T47D (cell line): Measurements from ENCODE around the gene TAF8.

Experiments used
- DNase-seq, 2 experiments: peaks; one replicate each; pipeline versions ENCODE4 v3.0.0 to v3.0.0-alpha.2; 2011 to 2012; ENCODE audit warnings: low read depth in 1 of 2, low spot score in 1 of 2
- JUND ChIP-seq: IDR thresholded peaks from 2 replicates; pipeline ENCODE4 v1.6.1; 2012; ENCODE audit warnings: low read depth
- in situ Hi-C: cut with HindIII; loops from 2 replicates; pipeline ENCODE4 v1.10.0; 2016; ENCODE audit warnings: low sequenced_read_pairs, low pct_unique_long_range_greater_than_20kb

Gene TAF8

GRCh38 chr6:42020967-42021366, 29.4 kb upstream of the TAF8 start:
- no peak for TF ChIP-seq JUND
- no peak for DNase-seq
- in situ Hi-C loops: no loop called here

- DNase-seq: no peak
- in situ Hi-C loops: no loop called here
- TF ChIP-seq JUND: no peak
These were observed 28.2 kb upstream of the TAF8 start for GRCh38 chr6:42021847-42022754.

- no peak for TF ChIP-seq JUND
- in situ Hi-C loops: no loop called here
- no peak for DNase-seq
These were observed 27.5 kb upstream of the TAF8 start for GRCh38 chr6:42022755-42023384.

DNA sequence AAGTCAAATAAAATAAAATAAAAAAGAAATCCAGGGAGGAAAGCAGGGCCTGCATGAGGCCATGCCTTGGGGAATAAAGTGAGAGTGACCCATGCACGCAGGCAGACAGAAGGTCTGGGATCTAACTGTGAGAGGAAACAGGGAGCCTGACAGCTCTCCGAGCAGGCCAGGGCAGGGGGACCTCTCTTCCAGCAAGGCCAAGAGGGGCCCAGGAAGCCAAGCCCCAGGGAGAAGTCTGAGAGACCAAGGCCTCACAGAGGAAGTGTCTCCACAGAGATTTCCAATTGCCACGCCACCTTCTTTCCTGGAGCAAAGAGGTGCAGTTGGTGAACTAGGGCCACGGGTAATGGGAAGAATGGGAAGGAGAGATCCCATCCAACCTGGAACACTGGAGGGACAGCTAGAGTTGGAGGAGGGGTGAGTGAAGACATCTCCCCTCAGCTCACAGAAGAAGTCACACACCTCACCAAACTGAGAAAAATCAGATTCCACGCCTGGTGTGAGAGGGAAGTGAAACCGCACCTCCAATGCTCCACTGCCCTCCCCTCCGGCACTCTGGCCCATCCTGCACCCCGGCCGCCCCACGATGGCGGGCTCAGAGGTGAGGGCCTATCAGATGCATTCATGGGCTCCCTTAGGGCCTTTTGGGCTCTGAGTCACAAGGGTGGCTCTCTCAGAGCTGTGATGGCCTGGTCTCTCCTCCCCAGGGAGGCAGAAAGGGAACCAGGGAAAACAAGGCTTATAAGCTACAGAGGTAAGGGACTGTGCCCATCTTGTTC, 25.1 kb upstream of the TAF8 start:
- in situ Hi-C loops: loop anchor here (25.0 kb wide), 1 partner anchor 238 kb away; the partner anchor contains the start of genes FRS3, PRICKLE4 and TOMM6
- TF ChIP-seq JUND: no peak

DNA sequence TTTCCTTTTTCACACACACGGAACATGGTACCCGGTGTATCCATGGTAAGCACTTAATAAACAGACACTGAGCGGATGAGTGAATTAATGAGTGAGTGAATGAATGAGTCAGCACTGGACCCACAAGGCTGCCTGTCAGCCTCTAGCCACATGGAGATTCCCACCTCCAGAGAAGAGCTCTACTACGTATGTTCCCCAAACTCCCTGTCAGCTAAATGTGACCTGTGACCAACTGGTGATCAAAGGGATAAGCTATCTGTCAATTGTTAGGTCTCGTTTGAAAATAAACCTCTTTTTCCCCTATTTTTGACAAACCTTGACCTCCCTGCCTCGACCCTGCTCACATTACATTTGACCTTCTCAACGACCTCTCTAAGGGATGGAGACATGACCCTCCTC, 24.5 kb upstream of the TAF8 start:
- TF ChIP-seq JUND: no peak
- no peak for DNase-seq
- in situ Hi-C loops: loop anchor here (25.0 kb wide), 1 partner anchor 239 kb away; the partner anchor contains the start of genes FRS3, PRICKLE4 and TOMM6

More for the DNA sequence above, 25.1 kb upstream of the TAF8 start:
- no peak for DNase-seq

- in situ Hi-C loops: loop anchor here (25.0 kb wide), 1 partner anchor 239 kb away; the partner anchor contains the start of genes FRS3, PRICKLE4 and TOMM6
- DNase-seq: no peak
These were observed 23.8 kb upstream of the TAF8 start for GRCh38 chr6:42026540-42026939.

DNA sequence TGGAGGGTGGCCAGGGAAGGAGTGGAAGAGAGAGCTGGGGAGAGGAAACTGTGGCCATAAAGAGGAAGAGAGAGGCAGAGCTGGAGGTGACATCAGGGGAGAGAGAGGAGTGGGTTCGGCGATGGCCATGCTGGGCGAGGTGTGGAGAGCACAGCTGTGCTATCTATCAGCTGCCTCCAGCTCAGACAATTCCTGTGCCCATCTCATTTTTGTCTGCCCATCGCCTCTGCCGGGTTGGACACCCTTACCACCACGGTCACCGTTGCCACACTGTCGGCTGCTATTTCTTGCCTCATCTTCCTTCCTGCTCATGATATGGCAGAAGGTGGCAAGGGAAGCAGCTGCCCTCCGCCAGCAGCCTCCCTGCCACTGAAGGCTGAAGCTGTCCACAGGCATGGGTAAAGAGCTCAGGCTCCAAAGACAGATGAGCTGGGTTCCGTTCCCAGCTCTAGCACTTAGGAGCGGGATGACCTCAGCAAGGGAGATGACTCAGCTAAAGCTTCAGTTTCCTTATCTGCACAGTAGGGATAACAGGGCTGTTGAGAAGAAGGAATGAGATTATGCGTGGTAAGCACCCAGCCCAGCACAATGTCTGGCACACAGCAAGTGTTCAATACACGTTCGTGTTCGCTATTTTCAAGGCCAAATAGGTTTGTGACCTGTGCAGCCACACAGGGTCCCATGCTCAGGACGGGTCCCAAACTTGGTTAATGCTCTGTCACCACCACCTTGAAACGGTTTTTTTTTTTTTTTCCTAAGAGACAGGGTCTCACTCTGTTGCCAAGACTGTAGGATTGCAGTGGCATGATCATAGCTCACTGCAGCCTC, 21.9 kb upstream of the TAF8 start:
- no peak for DNase-seq
- in situ Hi-C loops: loop anchor here (25.0 kb wide), 1 partner anchor 241 kb away; the partner anchor contains the start of genes FRS3, PRICKLE4 and TOMM6
- no peak for TF ChIP-seq JUND

More at GRCh38 chr6:42026540-42026939, 23.8 kb upstream of the TAF8 start:
- no peak for TF ChIP-seq JUND

DNA sequence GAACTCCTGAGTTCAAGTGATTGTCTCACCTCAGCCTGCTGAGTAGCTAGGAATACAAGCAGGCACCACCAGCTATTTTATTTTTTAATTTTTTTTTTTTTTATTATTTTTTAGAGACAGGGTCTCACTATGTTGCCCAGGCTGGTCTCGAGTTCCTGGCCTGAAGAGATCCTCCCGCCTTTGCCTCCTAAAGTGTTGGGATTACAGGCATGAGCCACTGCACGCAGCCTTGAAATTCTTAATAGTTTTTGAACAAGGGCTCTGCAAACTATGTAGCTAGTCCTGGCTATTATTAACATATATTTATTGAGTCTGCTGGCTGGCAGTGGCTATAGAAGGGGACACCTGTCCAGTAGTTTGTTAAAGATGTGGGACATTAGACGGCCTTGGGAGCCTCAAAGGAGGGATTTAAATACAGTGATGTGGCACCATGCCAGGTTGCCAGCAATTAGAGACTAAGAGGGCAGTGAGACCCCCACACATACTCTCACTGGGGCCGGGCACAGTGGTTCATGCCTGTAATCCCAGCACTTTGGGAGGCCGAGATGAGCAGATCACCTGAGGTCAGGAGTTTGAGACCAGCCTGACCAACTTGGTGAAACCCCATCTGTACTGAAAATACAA, 21.1 kb upstream of the TAF8 start:
- no peak for TF ChIP-seq JUND
- no peak for DNase-seq
- in situ Hi-C loops: loop anchor here (25.0 kb wide), 1 partner anchor 242 kb away; the partner anchor contains the start of genes FRS3, PRICKLE4 and TOMM6

DNA sequence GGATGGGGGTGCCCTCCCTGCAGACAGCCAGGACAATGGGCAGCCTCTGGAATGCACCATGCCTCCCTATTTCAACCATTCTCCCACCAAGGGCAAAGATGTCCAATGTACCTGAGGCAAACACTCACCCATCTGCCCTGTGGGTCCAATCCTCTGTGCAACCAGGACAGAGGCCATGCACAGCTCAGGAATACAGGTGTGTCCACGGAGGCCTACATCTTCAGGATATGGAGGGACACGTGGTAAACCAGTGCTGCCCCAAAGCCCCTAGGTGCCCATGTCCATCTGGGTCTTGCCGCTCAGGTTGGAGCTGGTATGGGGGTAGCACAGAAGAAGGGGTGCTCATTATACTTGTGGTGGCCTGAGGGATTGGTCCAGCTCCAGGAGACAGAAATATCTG, 20.4 kb upstream of the TAF8 start:
- no peak for DNase-seq
- in situ Hi-C loops: loop anchor here (25.0 kb wide), 1 partner anchor 243 kb away; the partner anchor contains the start of genes FRS3, PRICKLE4 and TOMM6
- TF ChIP-seq JUND: no peak

GRCh38 chr6:42030585-42031506, 19.5 kb upstream of the TAF8 start:
- TF ChIP-seq JUND: no peak
- in situ Hi-C loops: loop anchor here (25.0 kb wide), 1 partner anchor 244 kb away; the partner anchor contains the start of genes FRS3, PRICKLE4 and TOMM6
- no peak for DNase-seq
